ENCODE data around the gene REV3L.

DNA sequence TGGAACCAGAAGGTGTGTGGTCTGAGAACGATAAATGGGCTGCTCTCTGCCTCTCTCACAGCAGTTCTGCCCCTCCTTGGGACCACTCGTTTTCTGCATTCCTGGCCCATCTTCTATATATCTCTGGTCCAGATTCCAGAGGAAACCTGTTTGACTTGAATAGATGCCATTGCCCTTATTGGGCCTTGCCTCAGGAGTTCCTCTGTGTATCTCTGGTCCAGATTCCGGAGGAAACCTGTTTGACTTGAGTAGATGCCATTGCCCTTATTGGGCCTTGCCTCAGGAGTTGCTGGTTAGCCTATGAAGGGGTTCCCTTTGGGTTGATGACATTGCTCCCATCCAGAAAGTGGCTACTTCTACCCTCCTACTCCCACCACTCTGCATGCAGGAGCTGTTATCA lies 206.3 kb downstream of the REV3L start:
- TF ChIP-seq, protein P1, sequence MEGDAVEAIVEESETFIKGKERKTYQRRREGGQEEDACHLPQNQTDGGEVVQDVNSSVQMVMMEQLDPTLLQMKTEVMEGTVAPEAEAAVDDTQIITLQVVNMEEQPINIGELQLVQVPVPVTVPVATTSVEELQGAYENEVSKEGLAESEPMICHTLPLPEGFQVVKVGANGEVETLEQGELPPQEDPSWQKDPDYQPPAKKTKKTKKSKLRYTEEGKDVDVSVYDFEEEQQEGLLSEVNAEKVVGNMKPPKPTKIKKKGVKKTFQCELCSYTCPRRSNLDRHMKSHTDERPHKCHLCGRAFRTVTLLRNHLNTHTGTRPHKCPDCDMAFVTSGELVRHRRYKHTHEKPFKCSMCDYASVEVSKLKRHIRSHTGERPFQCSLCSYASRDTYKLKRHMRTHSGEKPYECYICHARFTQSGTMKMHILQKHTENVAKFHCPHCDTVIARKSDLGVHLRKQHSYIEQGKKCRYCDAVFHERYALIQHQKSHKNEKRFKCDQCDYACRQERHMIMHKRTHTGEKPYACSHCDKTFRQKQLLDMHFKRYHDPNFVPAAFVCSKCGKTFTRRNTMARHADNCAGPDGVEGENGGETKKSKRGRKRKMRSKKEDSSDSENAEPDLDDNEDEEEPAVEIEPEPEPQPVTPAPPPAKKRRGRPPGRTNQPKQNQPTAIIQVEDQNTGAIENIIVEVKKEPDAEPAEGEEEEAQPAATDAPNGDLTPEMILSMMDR (IDR thresholded peaks at IDR 0.05; ENCODE audit: insufficient read depth, low read length, poor library complexity, severe bottlenecking) = no peak
- no peak for TF ChIP-seq EZH2phosphoT487 (conservative IDR thresholded peaks at IDR 0.05; ENCODE audit: low read length)

Data from SU-DHL-6 (cell line).